GM04503 (cell line): ENCODE data around the gene TEX29.

Source experiments
- DNase-seq: peaks from one replicate; pipeline ENCODE4 v3.0.0-alpha.2; 2012; ENCODE audit warnings: low read depth

The TEX29 gene

DNA sequence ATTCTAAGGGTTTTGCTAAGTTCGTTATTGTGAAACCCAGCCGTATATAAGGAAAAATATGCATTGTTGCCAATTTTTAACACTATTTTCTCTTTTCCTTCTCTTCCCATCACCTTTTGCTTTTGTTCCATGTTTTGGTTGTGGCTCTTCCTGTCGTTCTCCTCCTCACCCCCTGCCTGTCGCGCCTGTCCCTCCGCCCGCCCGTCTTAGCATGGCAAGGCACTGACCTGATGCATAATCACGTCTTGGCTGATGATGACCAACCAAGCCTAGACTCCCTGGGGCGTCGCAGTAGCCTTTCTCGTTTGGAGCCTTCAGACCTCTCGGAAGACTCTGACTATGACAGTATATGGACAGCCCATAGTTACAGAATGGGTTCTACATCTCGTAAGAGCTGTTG lies 28.5 kb upstream of the TEX29 start:
- DNase-seq, result no peak

DNA sequence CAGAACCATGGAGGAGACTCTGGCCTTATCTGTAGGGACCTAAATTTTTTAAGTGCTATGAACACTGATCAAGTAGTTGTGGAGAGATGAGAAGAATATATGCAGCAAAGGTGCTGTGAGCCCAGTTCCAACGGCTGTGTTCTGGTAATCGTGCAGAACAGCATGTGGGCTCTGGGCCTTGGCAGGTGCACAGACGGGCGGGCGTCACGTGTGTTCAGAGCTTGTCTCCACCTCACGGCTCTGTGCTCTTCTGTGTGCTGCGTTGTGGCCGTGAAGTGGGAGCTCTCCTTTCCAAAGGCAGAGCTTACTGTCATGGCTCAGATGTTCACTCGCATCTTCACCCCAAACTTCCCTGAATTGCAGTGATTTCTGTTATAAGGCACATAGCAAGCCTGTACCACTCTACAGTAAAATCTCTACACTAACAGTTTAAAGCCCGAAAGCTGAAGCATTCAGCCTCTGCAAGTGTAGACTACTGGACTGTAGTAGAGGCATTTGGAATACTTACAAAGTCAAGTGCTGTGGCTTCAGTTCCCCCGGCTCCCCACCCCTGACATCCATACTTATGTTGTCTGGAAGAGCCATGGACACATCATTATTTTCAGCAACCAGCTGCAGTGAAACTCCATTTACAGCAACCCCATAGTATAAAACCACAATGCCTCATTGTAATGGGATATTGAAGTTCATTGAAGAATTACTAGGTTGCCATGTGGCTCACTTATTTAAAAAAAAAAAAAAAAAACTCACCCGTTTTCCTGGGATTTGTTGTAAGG lies 27.5 kb upstream of the TEX29 start:
- no peak for DNase-seq

DNA sequence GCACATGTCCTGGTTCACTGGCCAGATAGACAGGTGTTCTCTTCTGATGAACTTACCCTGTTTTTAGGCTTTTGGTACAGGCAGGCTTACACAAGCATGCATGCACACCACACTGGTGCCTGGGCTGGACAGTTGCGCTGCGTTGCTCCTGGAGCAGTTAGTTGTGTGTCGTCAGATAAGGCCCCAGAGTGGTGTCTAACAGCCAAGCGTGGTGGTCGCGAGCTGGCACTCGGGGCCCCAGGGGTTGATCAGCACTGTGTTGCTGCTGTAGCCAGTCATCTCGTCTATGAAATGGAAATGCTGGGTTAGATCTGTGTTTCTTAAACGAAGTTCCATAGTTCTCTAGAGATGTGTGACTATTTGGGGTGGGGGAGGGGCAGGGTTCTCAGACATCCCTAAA lies 24.6 kb upstream of the TEX29 start:
- no peak for DNase-seq

DNA sequence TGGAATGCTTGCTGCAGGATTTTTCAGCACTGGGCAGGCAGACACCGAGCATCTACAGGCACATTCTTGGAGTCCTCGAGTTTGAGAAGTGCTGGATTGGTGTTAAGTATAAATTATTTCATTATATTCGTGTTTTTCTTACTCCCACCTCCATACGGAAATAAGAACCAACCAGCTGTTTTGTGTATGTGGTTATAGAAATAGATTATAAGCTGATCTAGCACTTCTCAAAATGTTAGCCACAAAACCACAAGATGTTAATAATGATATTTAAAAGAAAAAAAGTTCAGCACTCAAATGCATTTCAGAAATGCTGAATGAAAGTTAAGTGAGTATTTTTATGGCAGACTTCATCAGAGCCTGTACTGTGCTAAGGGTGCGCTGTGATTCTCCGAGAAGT lies 24.0 kb upstream of the TEX29 start:
- DNase-seq, result no peak

DNA sequence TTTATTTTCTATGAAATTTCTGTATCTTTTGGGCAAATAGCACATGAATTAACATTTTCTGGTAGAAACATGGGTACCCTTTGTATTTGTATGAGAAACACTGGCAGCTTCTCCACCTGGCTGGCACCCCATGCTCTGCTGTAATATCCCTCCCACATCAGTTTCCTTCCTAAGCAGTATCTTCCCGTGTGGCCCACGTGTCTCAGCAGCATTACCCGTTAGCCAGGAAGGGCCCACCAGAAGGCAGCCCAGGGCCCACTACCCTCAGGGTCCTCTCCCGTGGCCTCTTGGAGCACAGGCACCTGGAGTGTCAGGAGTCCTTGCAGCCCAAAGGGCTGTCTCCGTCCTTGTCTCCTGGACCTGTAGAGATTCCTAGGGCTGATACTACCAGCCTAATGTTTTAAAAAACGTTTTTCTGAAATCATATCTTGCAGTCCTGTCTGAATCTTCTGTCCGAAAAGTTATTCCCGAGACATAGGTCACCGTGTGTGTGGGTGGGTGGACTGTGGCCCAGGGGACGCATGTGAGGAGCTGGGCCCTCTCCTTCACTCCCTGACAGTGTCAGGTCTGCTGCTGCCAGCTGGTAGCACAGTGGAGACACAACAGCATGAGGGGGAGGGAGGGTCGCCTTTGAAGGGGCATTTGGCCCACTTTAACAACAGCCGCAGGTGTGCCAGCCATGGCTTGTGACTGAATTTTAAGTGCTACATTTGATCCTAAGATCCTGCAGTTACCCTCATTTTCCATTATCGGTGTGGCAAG lies 22.0 kb upstream of the TEX29 start:
- DNase-seq, result no peak

DNA sequence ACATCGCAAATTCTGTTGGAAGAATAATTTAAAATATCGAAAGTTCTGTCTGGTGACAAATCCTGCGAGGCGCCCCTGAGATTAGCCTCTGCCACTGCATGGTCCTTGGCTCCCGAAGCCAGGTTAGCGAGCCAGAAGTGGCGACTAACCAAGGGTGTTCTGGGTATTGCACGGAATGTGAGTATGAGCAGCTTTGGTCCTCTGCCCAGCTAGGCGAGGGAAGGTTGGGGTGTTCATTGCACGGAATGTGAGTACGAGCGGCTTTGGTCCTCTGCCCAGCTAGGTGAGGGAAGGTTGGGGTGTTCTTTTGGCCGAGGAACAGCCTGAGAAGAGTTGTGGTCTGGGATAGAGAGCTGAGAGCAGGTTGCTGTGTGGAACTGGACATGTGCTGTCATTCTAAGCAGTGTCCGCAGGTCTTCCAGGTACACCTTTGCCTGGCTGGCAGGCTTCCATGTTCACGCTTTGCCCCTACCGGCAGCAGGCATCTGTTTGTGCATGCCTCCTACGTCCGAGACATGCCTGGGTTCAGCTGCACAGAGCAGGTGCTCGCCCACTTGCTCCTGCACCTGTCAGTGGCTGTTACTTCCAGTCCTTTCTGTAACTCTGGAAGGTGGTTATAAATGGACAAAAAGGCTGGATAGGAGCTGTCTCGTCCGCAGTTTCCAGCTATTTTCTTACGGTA lies 18.3 kb upstream of the TEX29 start:
- no peak for DNase-seq

DNA sequence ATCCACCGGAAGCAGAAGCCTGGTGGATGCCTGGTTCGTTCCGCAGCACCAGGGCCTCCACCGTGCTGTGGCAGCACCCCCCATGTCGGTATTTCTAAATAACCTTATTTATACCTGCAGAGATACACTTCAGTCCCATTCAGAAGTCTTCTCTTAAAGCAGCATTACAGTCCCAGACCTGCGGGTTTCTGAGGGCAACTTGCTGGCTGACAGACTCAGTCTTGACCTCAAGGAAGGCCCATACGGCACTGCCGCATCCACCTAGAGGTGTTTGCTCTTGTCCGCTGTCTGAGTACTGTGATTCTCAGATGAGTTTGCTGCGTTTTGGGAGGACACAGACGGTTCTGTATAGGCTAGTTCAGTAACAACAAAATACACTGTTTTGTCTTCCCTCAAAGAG lies 16.9 kb upstream of the TEX29 start:
- DNase-seq, result no peak

DNA sequence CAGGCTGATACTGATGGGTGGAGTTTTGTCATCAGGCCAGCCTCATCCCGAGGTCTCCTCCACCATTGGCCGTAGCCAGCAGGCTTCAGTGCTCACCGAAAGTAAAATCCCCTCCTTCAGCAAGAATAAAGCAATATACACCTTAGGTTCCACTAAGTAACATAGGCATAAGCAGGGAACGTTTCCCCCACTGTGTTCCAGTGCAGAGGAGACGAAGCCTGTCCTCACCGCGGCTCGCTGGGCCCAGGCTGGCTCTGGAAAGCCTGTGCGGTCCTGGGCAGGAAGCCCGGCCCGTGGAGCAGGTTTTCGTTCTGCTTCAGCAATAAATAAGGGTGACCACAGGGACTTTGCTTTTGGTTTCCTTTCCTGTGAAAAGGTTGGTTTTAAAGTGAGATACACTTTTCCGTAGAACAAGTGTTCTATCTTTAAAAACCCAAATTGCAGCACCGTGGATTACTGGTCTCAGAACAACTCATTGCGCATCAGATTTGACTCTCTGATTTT lies 16.3 kb upstream of the TEX29 start:
- DNase-seq, result no peak

DNA sequence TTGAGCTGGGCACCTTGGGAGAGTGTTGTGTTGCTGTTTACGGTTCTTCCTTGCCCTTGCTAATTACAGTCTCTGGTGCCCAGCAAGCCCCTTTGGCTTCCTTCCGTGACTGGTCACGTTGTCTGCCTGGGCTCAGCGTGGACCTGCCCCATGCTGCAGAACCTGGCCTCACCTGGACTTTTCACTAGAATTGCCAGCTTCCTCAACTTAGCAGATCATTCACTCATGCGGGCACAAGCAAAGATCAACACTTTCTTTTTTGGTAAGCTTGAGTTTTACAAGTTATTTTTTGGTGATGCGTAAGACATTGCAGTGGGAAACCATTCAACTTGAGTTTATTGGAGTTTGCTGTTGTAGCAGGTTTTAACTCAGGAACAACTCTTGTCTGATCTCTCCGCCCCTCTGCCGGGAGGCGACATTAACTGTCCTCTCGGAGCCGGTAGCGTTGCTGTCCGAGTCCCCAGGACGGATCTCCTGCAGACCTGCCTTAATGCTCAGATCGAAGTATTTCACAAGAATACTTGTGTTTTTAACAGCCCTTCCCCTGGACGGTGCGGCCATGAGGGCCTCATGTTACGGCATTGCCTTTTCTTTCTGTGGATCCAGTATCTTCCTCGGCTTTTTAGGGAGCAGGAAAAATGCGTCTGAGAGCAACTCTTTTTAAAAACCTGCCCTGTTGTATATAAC lies 15.7 kb upstream of the TEX29 start:
- no peak for DNase-seq

DNA sequence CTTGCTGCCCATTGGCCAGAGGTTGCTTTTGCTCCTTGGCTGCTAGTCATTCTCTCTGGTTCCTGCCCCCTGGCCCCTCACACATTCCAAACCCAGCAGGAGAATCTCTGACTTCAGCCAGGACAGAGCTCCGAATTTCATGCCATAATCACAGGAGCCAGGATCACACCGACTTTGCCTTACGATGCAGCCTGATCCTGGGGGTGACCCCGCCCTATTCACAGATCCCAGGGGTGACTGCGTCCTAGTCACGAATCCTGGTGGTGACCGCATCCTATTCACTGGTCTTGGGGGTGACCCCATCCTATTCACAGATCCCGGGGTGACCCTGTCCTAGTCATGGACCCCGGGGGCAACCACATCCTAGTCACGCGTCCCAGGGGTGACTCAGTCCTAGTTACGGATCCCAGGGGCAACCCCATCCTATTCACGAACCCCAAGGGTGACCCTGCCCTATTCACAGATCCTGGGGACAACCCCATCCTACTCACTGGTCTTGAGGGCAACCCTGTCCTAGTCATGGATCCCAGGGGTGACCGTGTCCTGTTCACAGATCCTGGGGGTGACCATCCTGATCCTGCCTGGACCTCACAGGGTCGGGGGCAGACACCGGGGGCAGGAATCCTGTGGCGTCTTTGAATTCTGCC lies 7.4 kb upstream of the TEX29 start:
- DNase-seq, result no peak

DNA sequence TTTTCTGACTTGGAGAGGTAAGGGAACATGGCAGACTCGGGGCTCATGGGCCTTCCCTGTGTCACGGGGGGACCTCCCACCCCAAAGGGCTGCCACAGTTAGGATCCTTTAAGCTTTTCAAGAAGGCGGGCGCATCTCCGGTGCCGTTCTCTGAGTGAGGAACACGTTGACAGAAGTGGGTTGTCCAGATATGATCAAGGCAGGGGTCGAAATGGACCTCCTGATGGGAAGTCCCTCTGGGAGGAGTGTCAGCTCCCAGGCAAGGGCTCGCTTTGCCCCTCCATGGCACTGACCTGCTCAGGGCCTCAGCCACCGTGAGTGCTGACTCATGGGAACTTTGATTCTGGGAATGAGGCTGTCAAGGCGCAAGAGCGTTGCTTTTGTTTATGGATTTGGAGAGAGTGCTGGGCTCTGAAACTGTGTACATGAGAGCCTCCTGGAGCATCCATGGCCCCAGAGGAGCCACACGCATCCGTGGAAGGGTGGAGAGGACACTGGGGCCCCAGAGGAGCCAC lies 6.5 kb upstream of the TEX29 start:
- no peak for DNase-seq

DNA sequence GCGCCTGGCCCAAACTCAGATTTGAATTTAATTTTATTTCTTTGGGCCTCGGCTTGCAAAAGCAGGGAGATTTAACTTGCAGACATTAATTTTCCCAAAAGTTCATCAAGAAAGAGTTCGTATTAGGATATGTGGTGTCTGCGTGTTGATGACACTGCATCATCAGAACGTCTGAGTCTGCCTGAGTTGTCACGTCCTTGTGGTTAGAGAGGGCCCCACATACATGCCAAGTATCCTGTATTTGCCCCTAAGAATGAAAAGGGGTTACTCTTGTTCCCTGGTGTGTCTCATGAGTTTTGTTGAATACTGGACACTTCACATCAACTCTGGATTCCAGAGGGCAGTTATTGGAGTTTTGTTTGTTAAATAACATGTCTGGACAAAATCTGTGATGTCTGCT lies 5.6 kb upstream of the TEX29 start:
- DNase-seq, result no peak

DNA sequence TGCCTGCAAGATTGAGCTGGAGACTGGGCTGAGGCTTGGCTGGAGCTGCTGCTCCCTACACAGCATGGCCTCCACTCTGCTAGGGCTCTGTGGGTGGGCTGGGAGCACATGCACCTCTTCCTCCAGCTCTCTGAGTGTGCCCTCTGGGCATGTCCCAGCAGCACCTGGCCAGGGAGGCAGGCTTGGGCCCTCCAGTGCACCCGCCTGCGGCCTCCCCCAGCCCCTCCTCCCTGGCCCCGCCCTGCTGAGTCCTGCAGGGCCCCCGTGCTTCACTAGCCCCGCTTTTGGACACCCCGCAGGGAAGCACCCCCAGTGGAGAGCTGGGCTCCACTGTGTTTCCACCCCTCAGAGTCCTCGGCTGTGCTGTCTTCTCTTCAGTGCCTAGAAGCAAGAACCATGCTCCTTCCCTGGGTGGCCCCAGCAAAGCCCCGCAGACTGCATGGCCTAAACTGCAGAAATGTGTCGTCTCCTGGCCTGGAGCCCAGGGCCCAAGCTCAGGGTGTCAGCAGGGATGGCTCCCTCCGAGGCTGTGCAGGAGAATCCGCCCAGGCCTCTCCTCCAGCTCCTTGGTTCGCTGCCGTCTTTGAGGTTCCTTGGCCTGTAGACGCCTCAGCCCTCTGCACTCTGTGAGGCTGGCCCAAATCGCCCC lies 5.0 kb upstream of the TEX29 start:
- no peak for DNase-seq

DNA sequence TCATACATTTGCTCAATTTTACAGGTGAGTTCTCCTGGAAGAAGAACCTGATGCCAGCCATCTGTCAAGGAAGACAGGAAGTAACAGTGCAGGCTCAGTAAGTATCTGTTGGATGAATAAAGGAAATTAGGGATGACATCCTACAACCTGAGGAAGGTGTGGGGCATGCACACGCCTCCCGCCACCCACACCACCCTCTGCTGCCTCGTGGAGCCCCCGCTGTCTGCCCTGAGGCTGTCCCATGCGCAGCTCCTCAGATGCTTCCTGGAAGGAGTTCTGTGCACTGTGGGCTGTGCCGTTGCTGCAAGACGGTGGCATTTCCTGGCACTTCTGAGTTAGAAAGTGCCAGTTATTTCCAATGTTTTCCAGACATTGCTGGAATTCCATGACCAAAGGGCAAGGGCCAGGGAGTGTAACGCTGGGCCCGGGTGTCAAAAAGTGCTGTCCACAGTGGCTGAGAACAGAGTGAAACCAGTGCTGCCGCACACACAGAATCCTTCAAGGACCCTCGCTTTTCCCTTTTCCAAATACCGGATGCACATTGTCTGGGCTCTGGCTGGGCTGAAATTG lies 4.2 kb upstream of the TEX29 start:
- no peak for DNase-seq

DNA sequence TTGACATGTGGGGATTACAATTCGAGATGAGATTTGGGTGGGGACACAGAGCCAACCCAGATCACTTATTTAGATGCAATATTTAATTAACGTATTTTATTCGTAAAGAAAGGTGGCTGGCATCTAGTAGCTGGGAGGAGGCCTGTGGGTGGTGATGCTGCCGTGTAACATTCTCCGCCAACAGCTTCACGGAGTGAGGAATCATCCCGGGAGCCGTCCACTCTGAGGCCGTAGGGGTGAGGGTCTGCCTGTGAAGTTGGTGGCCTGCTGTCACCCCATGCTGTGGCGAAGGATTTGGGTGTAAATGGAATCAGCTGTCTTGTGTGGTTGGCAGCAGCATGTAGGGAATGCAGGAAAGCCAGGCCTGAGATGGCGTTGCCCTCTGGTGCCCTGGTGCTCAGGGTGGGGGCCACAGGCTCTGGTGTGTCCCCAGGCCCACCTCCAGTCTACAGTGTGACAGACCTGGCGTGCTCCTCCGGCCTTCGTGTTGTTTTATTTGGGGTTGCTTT lies 3.3 kb upstream of the TEX29 start:
- no peak for DNase-seq

DNA sequence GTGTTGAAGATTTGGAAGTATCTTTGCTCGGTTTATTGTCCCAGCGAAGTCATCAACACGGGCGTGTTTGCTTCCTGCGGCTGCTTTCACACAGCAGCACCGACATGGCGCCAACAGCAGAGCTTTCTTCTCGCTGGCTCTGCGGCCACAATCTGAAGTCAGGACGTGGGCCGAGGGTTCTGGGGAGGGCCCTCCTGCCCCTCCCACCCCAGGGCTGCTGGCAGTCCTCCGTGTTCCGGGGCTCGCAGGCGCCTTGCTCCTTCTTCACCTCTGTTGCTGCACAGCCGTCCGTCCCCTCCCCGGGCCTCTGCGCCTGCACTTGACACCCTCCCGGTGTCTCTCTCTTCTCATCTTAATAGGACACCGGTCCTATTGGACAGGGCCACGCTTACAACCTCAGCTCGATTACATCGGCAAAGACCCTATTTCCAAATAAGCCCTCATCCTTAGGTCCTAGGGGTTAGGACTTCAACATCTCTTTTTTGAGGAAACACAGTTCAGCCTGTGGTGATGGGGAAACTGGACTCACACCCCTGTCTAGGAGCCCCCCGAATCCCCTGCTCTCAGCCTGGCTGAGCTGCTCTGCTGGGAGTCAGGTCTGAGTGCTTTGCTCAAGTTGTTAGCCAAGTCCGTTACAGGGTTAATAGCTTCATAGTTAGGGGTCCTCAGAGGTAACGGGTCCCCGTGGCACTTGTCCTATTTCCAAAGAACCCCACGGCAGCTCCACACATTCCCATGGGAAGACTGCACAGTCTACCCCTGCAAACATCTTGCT lies 2.7 kb upstream of the TEX29 start:
- no peak for DNase-seq

DNA sequence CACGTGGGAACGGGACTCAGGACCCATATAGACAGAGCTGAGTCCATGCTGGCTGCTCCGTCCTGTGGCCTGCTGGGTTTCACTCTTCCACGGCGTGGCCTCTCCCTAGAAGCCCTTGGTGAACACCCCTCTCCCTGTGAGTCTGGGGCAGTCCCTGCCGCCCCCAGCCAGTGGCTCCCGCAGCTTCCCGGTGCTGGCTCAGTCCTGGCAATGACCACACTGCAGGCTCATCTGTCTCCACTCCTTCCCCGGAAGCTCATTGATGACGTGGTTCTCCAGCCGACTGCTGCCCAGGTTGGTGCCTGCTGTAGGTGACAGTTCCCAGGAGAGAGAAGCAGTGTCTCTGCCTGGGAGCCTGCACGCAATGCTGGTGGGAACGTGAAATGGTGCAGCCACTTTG lies 2.1 kb upstream of the TEX29 start:
- no peak for DNase-seq

DNA sequence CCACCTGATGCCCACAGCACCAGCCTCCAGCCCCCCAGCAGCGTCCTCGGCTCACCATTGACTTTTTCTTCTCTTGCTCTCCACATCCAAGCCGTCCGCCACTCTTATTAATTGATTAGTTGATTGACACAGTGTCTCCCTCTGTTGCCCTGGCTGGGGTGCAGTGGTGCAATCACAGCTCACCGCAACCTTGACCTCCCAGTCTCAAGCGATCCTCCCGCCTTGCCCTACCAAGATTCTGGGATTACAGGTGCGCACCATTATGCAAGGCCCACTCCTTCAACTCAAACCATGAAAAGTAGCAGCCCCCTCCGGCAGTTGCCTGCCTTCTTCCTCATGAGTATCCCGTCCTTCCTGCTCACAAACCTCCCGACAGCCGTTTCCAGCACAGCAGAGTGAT lies 921 bp upstream of the TEX29 start:
- no peak for DNase-seq

DNA sequence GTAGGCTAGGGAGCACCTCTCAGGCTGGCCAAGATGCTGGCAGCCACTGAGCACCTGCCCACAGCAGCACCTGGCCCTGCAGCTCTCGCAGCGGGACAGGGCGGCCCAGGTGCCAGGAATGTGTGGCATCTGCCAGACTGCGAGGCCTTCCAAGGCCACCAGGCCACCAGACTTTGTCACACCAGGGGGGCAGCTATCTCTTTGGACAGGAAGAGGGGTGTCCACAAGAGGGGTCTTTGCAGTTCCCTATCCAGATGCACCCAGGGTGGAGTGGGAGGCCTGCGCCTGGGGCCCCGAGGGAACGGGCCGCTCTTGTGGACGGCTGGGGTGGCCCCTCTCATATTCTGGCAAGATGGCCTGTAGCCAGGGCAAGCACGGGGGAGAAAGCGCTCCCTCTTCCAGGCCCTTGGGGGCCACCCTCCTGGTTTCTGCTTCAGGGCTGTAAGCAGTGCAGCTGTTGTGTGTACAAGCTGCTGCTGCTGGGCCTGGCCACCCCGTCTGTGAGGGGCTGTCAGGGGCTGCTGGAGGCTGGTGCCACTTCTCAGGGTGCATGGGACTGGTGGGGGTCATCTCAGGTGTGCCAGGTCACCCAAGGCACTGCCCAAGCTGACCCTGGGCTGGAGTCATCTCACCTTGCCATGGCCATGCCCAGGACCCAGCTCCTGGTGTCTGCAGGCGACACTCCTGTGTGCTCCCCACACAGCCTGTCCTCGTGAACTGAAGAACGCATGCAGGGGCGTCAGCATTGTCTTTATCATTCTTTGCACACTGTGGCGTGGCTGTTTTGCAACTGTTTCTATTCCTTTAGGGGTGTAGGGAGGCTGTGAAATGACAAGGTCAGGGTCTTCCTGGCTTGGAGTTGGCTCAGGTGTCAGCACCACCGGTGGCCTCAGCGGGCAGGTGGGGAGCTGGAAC lies 1.8 kb downstream of the TEX29 start:
- no peak for DNase-seq
